ENCODE measurements around the gene OSBPL6.

OSBPL6 gene

GRCh38 chr2:178295115-178295514, 100.8 kb downstream of the OSBPL6 start:
- no peak overlapping the region for H3K9ac ChIP-seq (ENCODE audit: low read depth, low read length, poor library complexity, severe bottlenecking)
- H3K36me3 ChIP-seq (ENCODE audit: insufficient read depth, low read length): no peaks in the 10 kb centered on the region
- H3K9me3 ChIP-seq (ENCODE audit: insufficient read depth, low read depth, low read length): no peaks in the 10 kb centered on the region
- H3K4me2 ChIP-seq (ENCODE audit: low read depth, low read length, poor library complexity, severe bottlenecking): no peak overlapping the region
- H3K4me1 ChIP-seq (ENCODE audit: insufficient read depth, low read length, poor library complexity, severe bottlenecking): no peaks in the 10 kb centered on the region
- no peak for TF ChIP-seq EZH2phosphoT487 (IDR thresholded peaks at IDR 0.05; ENCODE audit: borderline replicate concordance)
- no peak for TF ChIP-seq CTCF (conservative IDR thresholded peaks at IDR 0.05; ENCODE audit: low read length)
- no peak overlapping the region for H2AFZ ChIP-seq (ENCODE audit: low read length)
- no peaks in the 10 kb centered on the region for H3K9me2 ChIP-seq (replicated peaks; ENCODE audit: low read depth, low read length)
- H3K27me3 ChIP-seq (ENCODE audit: insufficient read depth, low read length, poor library complexity, severe bottlenecking): no peaks in the 10 kb centered on the region
- no peaks in the 10 kb centered on the region for H3F3A ChIP-seq (ENCODE audit: low read depth)
- H3K4me3 ChIP-seq (ENCODE audit: low read length, poor library complexity, severe bottlenecking): no peak overlapping the region
- H3K79me2 ChIP-seq (ENCODE audit: insufficient read depth, low read length): no peaks in the 10 kb centered on the region
- H4K20me1 ChIP-seq (ENCODE audit: insufficient read depth, low read length, poor library complexity, severe bottlenecking): no peaks in the 10 kb centered on the region

- TF ChIP-seq CTCF (conservative IDR thresholded peaks at IDR 0.05; ENCODE audit: low read length): no peak
- TF ChIP-seq EZH2phosphoT487 (IDR thresholded peaks at IDR 0.05; ENCODE audit: borderline replicate concordance): no peak
- no peaks in the 10 kb centered on the region for H3F3A ChIP-seq (ENCODE audit: low read depth)
- H3K4me2 ChIP-seq (ENCODE audit: low read depth, low read length, poor library complexity, severe bottlenecking): no peak overlapping the region
- no peak overlapping the region for H3K4me3 ChIP-seq (ENCODE audit: low read length, poor library complexity, severe bottlenecking)
- no peaks in the 10 kb centered on the region for H3K9me3 ChIP-seq (ENCODE audit: insufficient read depth, low read depth, low read length)
- no peaks in the 10 kb centered on the region for H3K9me2 ChIP-seq (replicated peaks; ENCODE audit: low read depth, low read length)
- no peak overlapping the region for H2AFZ ChIP-seq (ENCODE audit: low read length)
- H3K9ac ChIP-seq (ENCODE audit: low read depth, low read length, poor library complexity, severe bottlenecking): no peak overlapping the region
- no peaks in the 10 kb centered on the region for H3K36me3 ChIP-seq (ENCODE audit: insufficient read depth, low read length)
- H3K27me3 ChIP-seq (ENCODE audit: insufficient read depth, low read length, poor library complexity, severe bottlenecking): no peaks in the 10 kb centered on the region
- no peaks in the 10 kb centered on the region for H3K79me2 ChIP-seq (ENCODE audit: insufficient read depth, low read length)
- H4K20me1 ChIP-seq (ENCODE audit: insufficient read depth, low read length, poor library complexity, severe bottlenecking): no peaks in the 10 kb centered on the region
- H3K4me1 ChIP-seq (ENCODE audit: insufficient read depth, low read length, poor library complexity, severe bottlenecking): no peaks in the 10 kb centered on the region
Measured at GRCh38 chr2:178295906-178296305, 101.6 kb downstream of the OSBPL6 start.

GRCh38 chr2:178296394-178297090, 102.2 kb downstream of the OSBPL6 start:
- Histone ChIP-seq H3K9me3 (ENCODE audit: insufficient read depth, low read depth, low read length) (no peaks in the 10 kb centered on the region), H3K4me1 (ENCODE audit: insufficient read depth, low read length, poor library complexity, severe bottlenecking) (no peaks in the 10 kb centered on the region), H3K9ac (ENCODE audit: low read depth, low read length, poor library complexity, severe bottlenecking) (no peak overlapping the region), H3K27me3 (ENCODE audit: insufficient read depth, low read length, poor library complexity, severe bottlenecking) (no peaks in the 10 kb centered on the region), H3K36me3 (ENCODE audit: insufficient read depth, low read length) (no peaks in the 10 kb centered on the region), H3F3A (ENCODE audit: low read depth) (no peaks in the 10 kb centered on the region), H4K20me1 (ENCODE audit: insufficient read depth, low read length, poor library complexity, severe bottlenecking) (no peaks in the 10 kb centered on the region), H2AFZ (ENCODE audit: low read length) (no peak overlapping the region), H3K4me3 (ENCODE audit: low read length, poor library complexity, severe bottlenecking) (no peak overlapping the region), H3K9me2 (replicated peaks; ENCODE audit: low read depth, low read length) (no peaks in the 10 kb centered on the region), H3K79me2 (ENCODE audit: insufficient read depth, low read length) (no peaks in the 10 kb centered on the region), H3K4me2 (ENCODE audit: low read depth, low read length, poor library complexity, severe bottlenecking) (no peak overlapping the region)
- TF ChIP-seq EZH2phosphoT487 (IDR thresholded peaks at IDR 0.05; ENCODE audit: borderline replicate concordance): no peak
- no peak for TF ChIP-seq CTCF (conservative IDR thresholded peaks at IDR 0.05; ENCODE audit: low read length)
